WTC11 (cell line): ENCODE data around the gene NRIP2. TPM values are rescaled to one million over a fixed set of nuclear protein-coding genes. Genes with fewer than 3 reads are reported as not detected.

Experiments used
- CDX4 ChIP-seq: fragments of 250-450 bp; sonication (Bioruptor Pico); IDR thresholded peaks from 2 replicates; pipeline ENCODE4 v1.9.0; 2021; ENCODE audit warnings: moderate library complexity, mild to moderate bottlenecking, inconsistent platforms, borderline replicate concordance
- EMX1 ChIP-seq: fragments of 250-450 bp; sonication (Bioruptor Pico); IDR thresholded peaks from 2 replicates; pipeline ENCODE4 v1.8.0; 2021; ENCODE audit warnings: mild to moderate bottlenecking
- ESRRA ChIP-seq: sonication (generic); formaldehyde crosslinking; IDR thresholded peaks from 2 replicates; pipeline ENCODE4 v1.8.1; 2022; ENCODE audit warnings: mild to moderate bottlenecking, missing genetic modification reagents, borderline replicate concordance
- GRHL2 ChIP-seq: fragments of 250-450 bp; sonication (Bioruptor Pico); IDR thresholded peaks from 2 replicates; pipeline ENCODE4 v1.8.0; 2022; ENCODE audit warnings: mild to moderate bottlenecking, moderate library complexity; ENCODE audit not compliant: insufficient replicate concordance, severe bottlenecking
- HMGXB4 ChIP-seq: sonication (generic); formaldehyde crosslinking; IDR thresholded peaks from 2 replicates; pipeline ENCODE4 v1.8.1; 2023; ENCODE audit warnings: mild to moderate bottlenecking, moderate library complexity, missing genetic modification reagents
- JAZF1 ChIP-seq: fragments of 250-450 bp; sonication (Bioruptor Pico); IDR thresholded peaks from 2 replicates; pipeline ENCODE4 v1.9.0; 2021; ENCODE audit warnings: moderate library complexity, mild to moderate bottlenecking, inconsistent platforms
- JUN ChIP-seq: sonication (generic); formaldehyde crosslinking; IDR thresholded peaks from 2 replicates; pipeline ENCODE4 v1.8.0; 2023; ENCODE audit warnings: mild to moderate bottlenecking, missing genetic modification reagents
- MLX ChIP-seq: sonication (generic); formaldehyde crosslinking; IDR thresholded peaks from 2 replicates; pipeline ENCODE4 v1.8.1; 2023; ENCODE audit warnings: mild to moderate bottlenecking, missing genetic modification reagents, moderate library complexity
- MXD4 ChIP-seq: fragments of 250-450 bp; sonication (Bioruptor Pico); IDR thresholded peaks from 2 replicates; pipeline ENCODE4 v1.8.0; 2021; ENCODE audit warnings: mild to moderate bottlenecking, moderate library complexity, borderline replicate concordance
- MYBL2 ChIP-seq: sonication (generic); formaldehyde crosslinking; IDR thresholded peaks from 2 replicates; pipeline ENCODE4 v1.8.1; 2023; ENCODE audit warnings: mild to moderate bottlenecking, moderate library complexity, missing genetic modification reagents
- NFE2L1 ChIP-seq: sonication (generic); formaldehyde crosslinking; IDR thresholded peaks from 2 replicates; pipeline ENCODE4 v1.8.1; 2023; ENCODE audit warnings: missing genetic modification reagents
- NR1H2 ChIP-seq: sonication (generic); formaldehyde crosslinking; IDR thresholded peaks from 2 replicates; pipeline ENCODE4 v1.9.0; 2021; ENCODE audit warnings: mild to moderate bottlenecking, moderate library complexity, missing genetic modification reagents
- NR3C1 ChIP-seq: sonication (generic); formaldehyde crosslinking; conservative IDR thresholded peaks from 2 replicates; pipeline ENCODE4 v1.8.1; 2023; ENCODE audit warnings: low read depth, mild to moderate bottlenecking, missing genetic modification reagents
- PREB ChIP-seq: sonication (generic); formaldehyde crosslinking; IDR thresholded peaks from 2 replicates; pipeline ENCODE4 v1.8.1; 2022; ENCODE audit warnings: mild to moderate bottlenecking, missing genetic modification reagents, moderate library complexity, borderline replicate concordance
- SMAD4 ChIP-seq: sonication (generic); formaldehyde crosslinking; IDR thresholded peaks from 2 replicates; pipeline ENCODE4 v1.8.0; 2022; ENCODE audit warnings: mild to moderate bottlenecking, missing genetic modification reagents
- SOX15 ChIP-seq: fragments of 250-450 bp; sonication (Bioruptor Pico); IDR thresholded peaks from 2 replicates; pipeline ENCODE4 v1.9.0; 2021; ENCODE audit warnings: mild to moderate bottlenecking
- SP1 ChIP-seq: sonication (generic); formaldehyde crosslinking; conservative IDR thresholded peaks from 2 replicates; pipeline ENCODE4 v1.8.1; 2022; ENCODE audit warnings: missing genetic modification reagents
- TEAD1 ChIP-seq: sonication (generic); formaldehyde crosslinking; IDR thresholded peaks from 2 replicates; pipeline ENCODE4 v1.8.0; 2022; ENCODE audit warnings: mild to moderate bottlenecking, missing genetic modification reagents
- TP53 ChIP-seq: sonication (generic); formaldehyde crosslinking; IDR thresholded peaks from 2 replicates; pipeline ENCODE4 v1.8.1; 2023; ENCODE audit warnings: mild to moderate bottlenecking, missing genetic modification reagents
- USF1 ChIP-seq: sonication (generic); formaldehyde crosslinking; IDR thresholded peaks from 2 replicates; pipeline ENCODE4 v1.8.0; 2022; ENCODE audit warnings: mild to moderate bottlenecking, missing genetic modification reagents
- ZBTB43 ChIP-seq: sonication (generic); formaldehyde crosslinking; IDR thresholded peaks from 2 replicates; pipeline ENCODE4 v1.8.1; 2023; ENCODE audit warnings: mild to moderate bottlenecking, missing genetic modification reagents
- ZNF263 ChIP-seq: sonication (generic); formaldehyde crosslinking; IDR thresholded peaks from 2 replicates; pipeline ENCODE4 v1.8.1; 2022; ENCODE audit warnings: low read depth, mild to moderate bottlenecking, moderate library complexity, missing genetic modification reagents
- ZSCAN18 ChIP-seq: fragments of 250-450 bp; sonication (Bioruptor Pico); IDR thresholded peaks from 2 replicates; pipeline ENCODE4 v2.1.2; 2022; ENCODE audit warnings: mild to moderate bottlenecking, moderate library complexity
- total RNA-seq: library from RNA; stranded (reverse); gene quantifications from 3 replicates; pipeline ENCODE4 v1.2.3, GENCODE V29; 2021
- TF ChIP-seq, protein P1 (sequence below): sonication (generic); formaldehyde crosslinking; IDR thresholded peaks from 2 replicates; pipeline ENCODE4 v1.8.1; 2022; ENCODE audit warnings: low read depth, mild to moderate bottlenecking, moderate library complexity, missing genetic modification reagents, borderline replicate concordance
- TF ChIP-seq, protein P2 (sequence below): sonication (generic); formaldehyde crosslinking; IDR thresholded peaks from 2 replicates; pipeline ENCODE4 v1.8.0; 2022; ENCODE audit warnings: mild to moderate bottlenecking, missing genetic modification reagents

Gene NRIP2
- total RNA-seq, 1 experiment from 2014 or later, result not detected

DNA sequence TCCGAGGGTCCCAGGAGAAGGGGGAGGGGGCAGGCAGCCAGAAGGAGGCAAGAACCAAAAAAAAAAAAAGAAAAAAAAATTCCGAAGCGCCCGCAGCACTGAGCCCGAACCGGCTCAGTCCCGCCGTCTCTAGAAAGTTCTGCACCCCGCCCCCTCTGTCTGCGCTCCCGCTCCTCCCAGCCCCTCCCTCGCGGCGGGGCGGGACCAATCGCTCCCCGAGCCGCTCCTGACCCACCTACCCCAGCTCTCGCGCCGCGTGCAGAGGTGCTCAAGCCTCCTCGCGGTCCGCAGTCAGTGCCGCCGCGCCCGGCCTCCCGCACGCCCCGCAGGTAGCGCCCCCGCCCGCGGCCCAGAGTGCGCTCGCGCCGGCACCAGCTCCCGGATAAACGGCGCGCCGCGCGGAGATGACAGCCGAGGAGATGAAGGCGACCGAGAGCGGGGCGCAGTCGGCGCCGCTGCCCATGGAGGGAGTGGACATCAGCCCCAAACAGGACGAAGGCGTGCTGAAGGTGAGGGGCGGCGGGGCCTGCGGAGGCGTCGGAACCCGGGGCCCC, 40.0 kb downstream of the NRIP2 start, which contains the start of gene FKBP4 (continued):
- TF ChIP-seq EMX1 (CRISPR knock-in tag), result no peak
- TF ChIP-seq ZSCAN18 (CRISPR knock-in tag), result no peak
- no peak for TF ChIP-seq SMAD4 (CRISPR knock-in tag)
- TF ChIP-seq PREB (CRISPR knock-in tag), result no peak
- TF ChIP-seq MLX (CRISPR knock-in tag), result no peak
- TF ChIP-seq USF1, result 0 out of 2 replicates have a peak, but pooled peaks have one; percentile 30
- TF ChIP-seq CDX4 (CRISPR knock-in tag), result no peak
- TF ChIP-seq SOX15, result no peak
- TF ChIP-seq NR3C1 (CRISPR knock-in tag), result peak; percentile 82; the same call in 1 of the 2 replicates
- no peak; the same call in 1 of the 2 replicates for TF ChIP-seq JUN (CRISPR knock-in tag)
- peak; percentile 88 for TF ChIP-seq NFE2L1
- peak; percentile 70; the same call in 1 of the 2 replicates for TF ChIP-seq MYBL2 (CRISPR knock-in tag)
- TF ChIP-seq, protein P1, sequence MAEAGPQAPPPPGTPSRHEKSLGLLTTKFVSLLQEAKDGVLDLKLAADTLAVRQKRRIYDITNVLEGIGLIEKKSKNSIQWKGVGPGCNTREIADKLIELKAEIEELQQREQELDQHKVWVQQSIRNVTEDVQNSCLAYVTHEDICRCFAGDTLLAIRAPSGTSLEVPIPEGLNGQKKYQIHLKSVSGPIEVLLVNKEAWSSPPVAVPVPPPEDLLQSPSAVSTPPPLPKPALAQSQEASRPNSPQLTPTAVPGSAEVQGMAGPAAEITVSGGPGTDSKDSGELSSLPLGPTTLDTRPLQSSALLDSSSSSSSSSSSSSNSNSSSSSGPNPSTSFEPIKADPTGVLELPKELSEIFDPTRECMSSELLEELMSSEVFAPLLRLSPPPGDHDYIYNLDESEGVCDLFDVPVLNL (CRISPR knock-in tag), result no peak
- TF ChIP-seq, protein P2, sequence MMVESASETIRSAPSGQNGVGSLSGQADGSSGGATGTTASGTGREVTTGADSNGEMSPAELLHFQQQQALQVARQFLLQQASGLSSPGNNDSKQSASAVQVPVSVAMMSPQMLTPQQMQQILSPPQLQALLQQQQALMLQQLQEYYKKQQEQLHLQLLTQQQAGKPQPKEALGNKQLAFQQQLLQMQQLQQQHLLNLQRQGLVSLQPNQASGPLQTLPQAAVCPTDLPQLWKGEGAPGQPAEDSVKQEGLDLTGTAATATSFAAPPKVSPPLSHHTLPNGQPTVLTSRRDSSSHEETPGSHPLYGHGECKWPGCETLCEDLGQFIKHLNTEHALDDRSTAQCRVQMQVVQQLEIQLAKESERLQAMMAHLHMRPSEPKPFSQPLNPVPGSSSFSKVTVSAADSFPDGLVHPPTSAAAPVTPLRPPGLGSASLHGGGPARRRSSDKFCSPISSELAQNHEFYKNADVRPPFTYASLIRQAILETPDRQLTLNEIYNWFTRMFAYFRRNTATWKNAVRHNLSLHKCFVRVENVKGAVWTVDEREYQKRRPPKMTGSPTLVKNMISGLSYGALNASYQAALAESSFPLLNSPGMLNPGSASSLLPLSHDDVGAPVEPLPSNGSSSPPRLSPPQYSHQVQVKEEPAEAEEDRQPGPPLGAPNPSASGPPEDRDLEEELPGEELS (CRISPR knock-in tag), result peak; percentile 99
- no peak for TF ChIP-seq ESRRA (CRISPR knock-in tag)
- TF ChIP-seq TEAD1 (CRISPR knock-in tag), result peak; percentile 94
- no peak for TF ChIP-seq MXD4
- peak; percentile 82 for TF ChIP-seq SP1 (CRISPR knock-in tag)
- TF ChIP-seq NR1H2, result no peak
- no peak for TF ChIP-seq GRHL2 (CRISPR knock-in tag)
- TF ChIP-seq JAZF1 (CRISPR knock-in tag), result no peak
- TF ChIP-seq HMGXB4, result no peak; the same call in 1 of the 2 replicates
- peak; percentile 94 for TF ChIP-seq TP53
- TF ChIP-seq ZBTB43, result no peak; the same call in 1 of the 2 replicates
- no peak for TF ChIP-seq ZNF263 (CRISPR knock-in tag)
